K562 (cell line): ENCODE measurements around the gene NKX1-2. TPM values are rescaled to one million over a fixed set of nuclear protein-coding genes. Genes with fewer than 3 reads are reported as not detected.

Source experiments
- ATAC-seq: fragments of 200-7000 bp; cut with Tn5 transposase; 3 replicates; pipeline ENCODE4 v1.9.1; 2020; ENCODE audit warnings: moderate library complexity
- BruUV-seq: library from RNA; stranded (reverse); fragments of 400-500 nt; replicated peaks from 2 replicates; lab custom pipeline; 2021; lab: Mats Ljungman, UMichigan
- CTCF ChIA-PET: fragments of 300-600 bp; formaldehyde crosslinking; extraction: SDS; loops from one replicate; lab custom pipeline; 2021; ENCODE audit warnings: low intra/inter-chr PET ratio; lab: Yijun Ruan, JAX
- POLR2A ChIA-PET: fragments of 300-600, 350-650 bp; sonication (Branson Sonifier 250); formaldehyde crosslinking; extraction: SDS; loops from one replicate; lab custom pipeline; 2021; ENCODE audit warnings: antibody characterized with exemption, inconsistent platforms; lab: Yijun Ruan, JAX
- DNase-seq, 4 experiments: peaks; one replicate each; pipeline versions ENCODE4 v3.0.0 to v3.0.0-alpha.2; 2011 to 2018; ENCODE audit warnings: low spot score in 3 of 4, mixed read lengths in 3 of 4; ENCODE audit errors: extremely low read depth in 1 of 4
- FAIRE-seq: peaks from 2 replicates; lab custom pipeline; 2011; peaks lifted over from hg19 to GRCh38; lab: Jason Lieb, UNC
- H2AFZ ChIP-seq: 2 replicates; pipeline ENCODE4 v1.6.0; 2011; ENCODE audit warnings: low read depth, low read length, control low read depth, inconsistent platforms
- H3K27ac ChIP-seq: fragments of 200-600 bp; 3 replicates; pipeline ENCODE4 v1.8.0; 2011; ENCODE audit warnings: low read depth, mild to moderate bottlenecking, control low read depth, inconsistent platforms, low read length, moderate library complexity, mixed read lengths; ENCODE audit errors: extremely low read depth
- H3K27me3 ChIP-seq, 2 experiments: fragments of 300-600 bp in 1 of 2; 2 replicates in 1 of 2; 3 replicates in 1 of 2; pipeline versions ENCODE4 v1.6.0 to v1.8.0; 2011; ENCODE audit warnings: inconsistent platforms in 2 of 2, low read length in 2 of 2, mild to moderate bottlenecking in 1 of 2, mixed read lengths in 1 of 2, moderate library complexity in 1 of 2; ENCODE audit not compliant: control insufficient read depth in 2 of 2, insufficient read depth in 2 of 2
- H3K36me3 ChIP-seq: fragments of 300-600 bp; 3 replicates; pipeline ENCODE4 v1.8.0; 2011; ENCODE audit warnings: mild to moderate bottlenecking, low read length, inconsistent platforms; ENCODE audit not compliant: control insufficient read depth, insufficient read depth
- H3K4me1 ChIP-seq, 2 experiments: fragments of 200-600 bp in 1 of 2; replicated peaks in 1 of 2; 2 replicates in 1 of 2; 3 replicates in 1 of 2; pipeline versions ENCODE4 v1.5.1 to v1.8.0; 2011; ENCODE audit warnings: inconsistent platforms in 2 of 2, low read length in 2 of 2, mild to moderate bottlenecking in 1 of 2, mixed read lengths in 1 of 2, moderate library complexity in 1 of 2; ENCODE audit not compliant: control insufficient read depth in 2 of 2, insufficient read depth in 2 of 2
- H3K4me2 ChIP-seq: 2 replicates; pipeline ENCODE4 v1.6.1; 2011; ENCODE audit warnings: low read length, control low read depth, inconsistent platforms, mixed read lengths; ENCODE audit not compliant: insufficient read depth
- H3K4me3 ChIP-seq: fragments of 200-600 bp; sonication (generic), shearing (Covaris generic); 2 replicates; pipeline ENCODE4 v1.5.1; 2016; ENCODE audit warnings: control low read depth, inconsistent platforms
- H3K79me2 ChIP-seq: fragments of 200-600 bp; 3 replicates; pipeline ENCODE4 v1.8.0; 2011; ENCODE audit warnings: low read length, inconsistent platforms; ENCODE audit not compliant: control insufficient read depth, insufficient read depth
- H3K9ac ChIP-seq, 2 experiments: 2 replicates each; pipeline versions ENCODE4 v1.6.0 to v1.6.1; 2011; ENCODE audit warnings: low read depth in 2 of 2, low read length in 2 of 2, control low read depth in 1 of 2, inconsistent platforms in 1 of 2, mild to moderate bottlenecking in 1 of 2, mixed read lengths in 1 of 2; ENCODE audit not compliant: insufficient read depth in 1 of 2
- H3K9me1 ChIP-seq: one replicate; pipeline ENCODE4 v1.6.0; 2011; ENCODE audit warnings: inconsistent platforms, mild to moderate bottlenecking, low read length, moderate library complexity; ENCODE audit not compliant: control insufficient read depth, insufficient read depth
- H3K9me3 ChIP-seq: replicated peaks from 2 replicates; pipeline ENCODE4 v1.5.1; 2011; ENCODE audit warnings: low read depth, low read length, inconsistent platforms; ENCODE audit not compliant: control insufficient read depth, insufficient read depth
- H4K20me1 ChIP-seq: replicated peaks from 2 replicates; pipeline ENCODE4 v1.6.1; 2011; ENCODE audit warnings: low read length, inconsistent platforms, mixed read lengths; ENCODE audit not compliant: control insufficient read depth, insufficient read depth
- BRF1 ChIP-seq: IDR thresholded peaks from 3 replicates; pipeline ENCODE4 v1.6.1; 2011; ENCODE audit warnings: borderline replicate concordance, mild to moderate bottlenecking; ENCODE audit not compliant: insufficient read length; ENCODE audit errors: extremely low read depth
- ESRRA ChIP-seq: fragments of 450-650 bp; IDR thresholded peaks from 2 replicates; pipeline ENCODE4 v1.6.1; 2014; ENCODE audit warnings: low read depth, mild to moderate bottlenecking, moderate library complexity, borderline replicate concordance
- KAT2B ChIP-seq: IDR thresholded peaks from one replicate; pipeline ENCODE4 v1.6.1; 2012; ENCODE audit warnings: low read depth, mild to moderate bottlenecking, control low read depth, inconsistent platforms, low read length, moderate library complexity
- KLF16 ChIP-seq: IDR thresholded peaks from 2 replicates; pipeline ENCODE4 v1.6.1; 2016; ENCODE audit warnings: antibody characterized with exemption
- MECOM ChIP-seq: fragments of 250-450 bp; sonication (Bioruptor Pico); IDR thresholded peaks from 2 replicates; pipeline ENCODE4 v1.8.0; 2022; ENCODE audit warnings: inconsistent platforms
- NFE2L1 ChIP-seq: fragments of 450-650 bp; IDR thresholded peaks from 2 replicates; pipeline ENCODE4 v1.6.1; 2016; ENCODE audit warnings: missing genetic modification characterization, low read depth, mild to moderate bottlenecking, missing compliant biosample characterization, moderate library complexity, borderline replicate concordance
- NFIC ChIP-seq: fragments of 450-650 bp; IDR thresholded peaks from 2 replicates; pipeline ENCODE4 v1.6.1; 2017; ENCODE audit warnings: mild to moderate bottlenecking, inconsistent platforms
- RCOR1 ChIP-seq, 2 experiments: IDR thresholded peaks; 2 replicates each; pipeline ENCODE4 v1.6.1; 2012; ENCODE audit warnings: low read depth in 2 of 2, low read length in 2 of 2, borderline replicate concordance in 1 of 2, improper control_type of control experiment in 1 of 2
- TCF7L2 ChIP-seq: fragments of 150-350 bp; IDR thresholded peaks from 2 replicates; pipeline ENCODE4 v1.6.1; 2016; ENCODE audit warnings: low read depth, mild to moderate bottlenecking, low read length, moderate library complexity
- ZNF140 ChIP-seq: fragments of 250-450 bp; sonication (Bioruptor Pico); IDR thresholded peaks from 2 replicates; pipeline ENCODE4 v1.8.0; 2021; ENCODE audit warnings: moderate library complexity, mild to moderate bottlenecking, inconsistent platforms
- ZNF282 ChIP-seq: sonication (generic); formaldehyde crosslinking; IDR thresholded peaks from 2 replicates; pipeline ENCODE4 v1.8.1; 2023; ENCODE audit warnings: missing genetic modification reagents
- ZNF57 ChIP-seq: fragments of 450-650 bp; formaldehyde crosslinking; IDR thresholded peaks from 2 replicates; pipeline ENCODE4 v1.4.0; 2020; ENCODE audit warnings: mild to moderate bottlenecking, moderate library complexity
- ZNF586 ChIP-seq: fragments of 450-650 bp; formaldehyde crosslinking; conservative IDR thresholded peaks from 2 replicates; pipeline ENCODE4 v1.4.0; 2020; ENCODE audit warnings: mild to moderate bottlenecking, moderate library complexity
- WGBS: fragments of 100-300 bp; shearing (Covaris generic); methylation state at CpG from one replicate; pipeline ENCODE4 v1.1.6; 2016; ENCODE audit warnings: low coverage, mixed read lengths; ENCODE audit not compliant: insufficient coverage; ENCODE audit errors: missing lambda C conversion rate; 5-methylcytosine and 5-hydroxymethylcytosine counted together
- in situ Hi-C: fragments of 300-500 bp; cut with MboI; formaldehyde crosslinking; loops from 4 replicates; pipeline ENCODE4 v1.15.0; 2018; ENCODE audit warnings: inconsistent platforms, mixed read lengths
- intact Hi-C: fragments of 100-400 bp; cut with micrococcal nuclease; formaldehyde crosslinking; loops from 2 replicates; pipeline ENCODE4 v1.14.2; 2022
- polyA plus RNA-seq, 8 experiments: library from polyadenylated mRNA; depleted of rRNA in 4 of 8; stranded (reverse) in 5 of 8; unstranded in 3 of 8; fragments of >200 nt; fragmentation: Nextera tagmentation in 2 of 8; fragmentation: Illumina TruSeq in 1 of 8; extraction: Ambion mirVana in 2 of 8; extraction: Trizol in 1 of 8; gene quantifications; 2 replicates each; pipeline versions ENCODE4 v1.2.1 to v1.2.3, GENCODE V29; 2011 to 2014; ENCODE audit warnings: inconsistent platforms in 1 of 8, missing spikeins in 1 of 8
- total RNA-seq, 7 experiments: library from RNA; depleted of rRNA in 6 of 7; stranded (reverse); fragments of >200 nt in 6 of 7; fragmentation: Illumina TruSeq in 2 of 7; extraction: Trizol in 2 of 7; gene quantifications; 2 replicates each; pipeline versions ENCODE4 v1.2.1 to v1.2.3, GENCODE V29; 2011 to 2021; ENCODE audit warnings: low replicate concordance in 1 of 7

Gene NKX1-2
- total and polyA plus RNA-seq, 9 of the 15 experiments (the other 6 are each of a cell fraction or from before 2014, with no cell fraction given): not detected

DNA sequence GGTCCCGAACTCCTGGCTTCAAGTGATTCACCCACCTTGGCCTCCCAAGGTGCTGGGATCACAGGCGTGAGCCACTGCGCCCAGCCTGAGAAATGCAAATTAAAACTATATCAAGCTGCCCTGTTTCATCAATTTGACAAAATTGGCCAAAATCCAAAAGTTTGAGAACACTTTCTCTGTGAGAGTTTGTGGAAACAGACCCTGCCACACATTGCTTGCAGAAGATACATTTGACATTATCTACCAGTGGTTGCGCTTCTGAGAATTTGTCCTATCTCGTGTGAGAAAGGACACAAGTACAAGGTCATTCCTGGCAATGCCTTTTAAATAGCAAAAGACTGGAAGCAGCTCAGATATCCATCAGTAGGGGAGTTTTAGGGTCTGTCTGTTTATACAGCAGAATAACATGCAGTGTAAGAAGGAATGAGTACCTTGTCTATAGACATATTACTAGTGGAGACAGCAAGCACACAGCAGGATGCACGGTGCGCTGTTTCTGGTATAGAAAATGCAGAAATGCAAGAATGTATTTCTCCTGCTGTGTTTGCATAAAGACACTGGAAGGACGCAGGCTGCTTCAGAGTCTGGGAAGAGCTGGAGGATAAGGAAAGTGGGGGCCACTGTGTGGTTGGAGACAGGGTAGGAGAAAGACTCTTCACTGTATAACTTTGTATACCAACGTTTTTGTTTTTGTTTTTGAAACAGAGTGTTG is 16.1 kb upstream of the NKX1-2 start:
- FAIRE-seq (peak; percentile 68), DNase-seq (peak in 1 of 4 experiments; percentile 41), ATAC-seq (no peak)
- peak overlapping the region; percentile 72 for H2AFZ ChIP-seq
- in situ Hi-C loops: no loop called here
- no peaks in the 10 kb centered on the region for H3K36me3 ChIP-seq
- no peaks in the 10 kb centered on the region for H3K27me3 ChIP-seq
- intact Hi-C loops: loop anchor here (5.0 kb wide), 1 partner anchor 49 kb away; the partner anchor contains the start of gene OAT
- BruUV-seq: no TSS peak
- H3K9me3 ChIP-seq: no peaks in the 10 kb centered on the region
- H3K9me1 ChIP-seq: no peaks in the 10 kb centered on the region
- peak overlapping the region; percentile 63 for H3K4me2 ChIP-seq
- H3K9ac ChIP-seq: no peak overlapping the region
- POLR2A ChIA-PET: no interaction called here
- H3K27ac ChIP-seq: peak overlapping the region; percentile 30; the same call in 1 of the 3 replicates
- H3K4me1 ChIP-seq: peaks cover 24 to 43% of the 10 kb centered on the region in 2 experiments
- WGBS: 21% methylated on average over 9 of the region's 9 CpGs
- CTCF ChIA-PET: interaction anchor here (0.6 kb wide), 1 partner anchor 76 kb away, joined by 3 read pairs; no protein-coding TSS in a partner anchor
- no peaks in the 10 kb centered on the region for H4K20me1 ChIP-seq
- no peak for TF ChIP-seq TCF7L2
- TF ChIP-seq ZNF140 (CRISPR knock-in tag): no peak
- no peak for TF ChIP-seq ZNF57 (CRISPR knock-in tag)
- no peak for TF ChIP-seq NFE2L1 (tag)
- no peak for TF ChIP-seq ZNF282
- TF ChIP-seq MECOM (CRISPR knock-in tag): peak; percentile 64; the same call in 1 of the 2 replicates
- no peak for TF ChIP-seq KAT2B
- peak; percentile 75 for TF ChIP-seq NFIC
- peak; percentile 96 for TF ChIP-seq ESRRA
- TF ChIP-seq RCOR1 (IDR thresholded peaks at IDR 0.05; ENCODE audit: borderline replicate concordance in 1 of 2, low read depth in 2 of 2, low read length in 2 of 2): peak in 1 of 2 experiments; percentile 16; a peak in 1 of 4 replicates
- no peak for TF ChIP-seq BRF1
- no peak for TF ChIP-seq KLF16
- no peak for TF ChIP-seq ZNF586
- TF ChIP-seq, all 486 proteins: peak for 4
- peaks cover 16% of the 10 kb centered on the region for H3K79me2 ChIP-seq
- no peak overlapping the region for H3K4me3 ChIP-seq
